GM19324 (cell line): Measurements from ENCODE around the gene BSPRY.
"Not testable (repeated sequence)": the region's sequence is repeated elsewhere in the genome, so short reads cannot be mapped to it uniquely, and the experiment has no call there.

Experiments used
- ATAC-seq: cut with Tn5 transposase; IDR thresholded peaks from one replicate; pipeline ENCODE4 v1.9.1; 2021; ENCODE audit warnings: mild to moderate bottlenecking, moderate library complexity; ENCODE audit not compliant: unreplicated experiment, low FRiP score

The BSPRY gene

DNA sequence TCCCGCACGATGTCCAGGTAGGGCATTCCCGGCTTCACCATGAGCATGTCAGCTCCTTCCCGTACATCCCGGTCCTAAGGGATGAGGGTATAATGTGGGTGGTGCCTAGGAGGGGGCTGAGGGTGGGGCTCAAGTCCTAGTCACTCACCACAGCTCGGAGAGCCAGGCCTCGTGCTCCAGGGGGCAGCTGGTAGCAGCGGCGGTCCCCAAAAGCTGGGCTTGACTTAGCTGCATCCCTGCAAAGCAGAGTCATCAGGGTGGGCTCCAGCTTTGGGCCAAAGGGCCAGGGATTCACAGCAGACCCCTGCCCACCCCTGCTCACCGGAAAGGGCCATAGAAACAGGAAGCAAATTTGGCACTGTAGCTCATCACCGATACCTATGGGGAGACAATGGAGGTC is 40.1 kb downstream of the BSPRY start:
- no peak for ATAC-seq

DNA sequence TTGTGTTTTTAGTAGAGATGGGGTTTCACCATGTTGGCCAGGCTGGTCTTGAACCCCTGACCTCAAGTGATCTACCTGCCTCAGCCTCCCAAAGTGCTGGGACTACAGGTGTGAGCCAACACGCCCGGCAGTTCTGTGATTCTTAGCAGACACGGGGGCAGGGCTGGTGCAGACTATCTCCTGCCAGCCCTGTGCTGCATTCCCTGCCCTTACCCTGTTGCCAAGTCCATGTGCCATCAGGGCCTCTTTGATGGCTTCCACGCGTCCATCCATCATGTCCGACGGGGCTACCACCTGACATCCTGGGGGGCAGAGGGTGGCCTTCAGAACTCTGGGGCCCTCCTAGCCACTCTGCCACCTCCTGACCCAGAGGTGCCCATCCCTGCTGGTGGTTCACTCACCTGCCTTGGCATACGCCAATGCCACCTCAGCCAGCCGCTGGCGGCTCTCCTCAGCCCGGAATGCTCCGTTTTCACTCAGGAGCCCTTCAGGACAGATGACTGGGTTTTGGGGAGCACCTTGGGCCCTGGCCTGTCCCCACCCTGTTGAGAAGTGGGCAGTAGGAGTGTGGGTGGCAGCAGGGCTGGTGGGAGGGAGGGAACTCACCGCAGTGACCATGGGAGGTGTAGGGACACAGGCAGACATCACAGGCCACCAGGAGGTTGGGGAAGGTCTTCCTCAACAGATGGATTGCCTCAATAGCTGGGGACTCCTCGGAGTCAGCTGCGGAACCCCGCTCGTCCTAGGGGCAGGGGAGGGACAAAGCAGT is 41.0 kb downstream of the BSPRY start:
- no peak for ATAC-seq

DNA sequence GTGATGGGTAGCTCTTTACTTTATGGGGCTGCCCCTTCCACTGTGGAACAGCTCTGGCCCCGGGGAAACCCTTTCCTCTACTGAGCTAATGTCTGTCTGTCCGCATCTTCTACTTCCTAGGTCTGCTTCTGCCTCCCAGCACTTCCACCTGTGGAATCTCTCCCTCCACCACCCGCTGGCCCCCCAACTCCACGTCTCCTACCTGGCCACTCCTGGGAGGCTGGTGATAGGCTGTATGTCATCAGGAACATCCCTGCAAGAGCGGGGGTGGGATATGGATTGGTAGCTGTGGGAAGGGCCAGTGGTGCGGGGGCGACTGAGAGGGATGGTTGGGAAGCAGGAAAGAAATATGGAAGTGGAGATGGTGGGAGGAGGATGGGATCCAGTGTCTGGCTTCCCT is 42.6 kb downstream of the BSPRY start:
- ATAC-seq: no peak

DNA sequence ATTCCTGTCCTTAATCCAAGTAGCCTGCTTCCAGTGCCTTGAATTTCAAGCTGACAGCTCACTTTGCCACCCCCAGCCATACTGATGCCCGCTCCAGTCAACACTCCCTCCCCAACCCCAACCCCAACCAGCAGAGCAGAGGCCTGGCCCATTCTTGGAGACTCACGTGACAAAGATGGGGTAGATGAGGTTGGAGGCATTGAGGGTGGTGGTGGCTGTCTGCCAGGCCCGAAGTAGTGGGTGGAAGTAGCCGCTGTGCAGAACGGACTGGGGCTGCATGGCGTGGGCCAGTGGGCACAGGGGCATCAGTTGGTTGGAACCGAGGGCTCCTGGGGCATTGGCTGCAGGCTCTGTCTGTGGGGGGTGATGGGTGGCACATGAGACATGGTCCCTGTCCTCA is 43.9 kb downstream of the BSPRY start:
- no peak for ATAC-seq

DNA sequence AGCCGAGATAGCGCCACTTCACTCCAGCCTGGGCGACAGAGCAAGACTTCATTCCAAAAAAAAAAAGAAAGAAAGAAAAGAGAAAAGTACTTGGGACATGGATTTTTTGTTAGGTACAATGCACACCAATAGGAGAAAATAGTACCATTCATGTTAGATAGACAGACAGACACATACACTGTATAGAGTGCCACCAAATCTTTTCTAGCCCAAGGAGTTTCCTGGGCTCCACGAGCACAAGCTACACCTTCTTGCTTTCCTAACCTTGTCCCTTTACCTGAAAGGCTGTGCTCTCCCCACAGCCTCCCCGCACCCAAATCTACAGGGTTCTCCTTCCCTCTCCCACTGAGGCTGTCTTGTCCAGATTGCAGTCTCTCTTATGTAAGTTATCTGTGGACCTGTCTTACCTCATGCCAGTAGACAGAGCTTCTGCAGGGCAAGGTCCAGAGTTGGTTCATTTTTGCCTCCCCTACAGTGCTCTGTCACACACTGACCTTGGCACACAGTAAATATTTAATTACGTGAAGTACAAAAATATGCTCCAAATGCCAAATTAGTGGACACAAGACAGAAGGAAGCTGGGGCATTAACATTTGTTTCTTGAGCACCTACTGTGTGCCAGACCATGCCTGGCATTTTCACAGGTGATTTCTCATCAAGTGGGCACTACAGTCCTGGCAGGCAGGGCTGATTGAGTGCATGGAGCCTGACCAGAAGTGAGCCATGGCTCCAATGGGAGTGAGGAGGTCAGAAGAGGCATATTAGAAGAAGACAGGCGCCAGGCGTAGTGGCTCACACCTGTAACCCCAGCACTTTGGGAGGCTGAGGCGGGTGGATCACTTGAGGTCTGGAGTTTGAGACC is 45.9 kb downstream of the BSPRY start:
- ATAC-seq: no peak

DNA sequence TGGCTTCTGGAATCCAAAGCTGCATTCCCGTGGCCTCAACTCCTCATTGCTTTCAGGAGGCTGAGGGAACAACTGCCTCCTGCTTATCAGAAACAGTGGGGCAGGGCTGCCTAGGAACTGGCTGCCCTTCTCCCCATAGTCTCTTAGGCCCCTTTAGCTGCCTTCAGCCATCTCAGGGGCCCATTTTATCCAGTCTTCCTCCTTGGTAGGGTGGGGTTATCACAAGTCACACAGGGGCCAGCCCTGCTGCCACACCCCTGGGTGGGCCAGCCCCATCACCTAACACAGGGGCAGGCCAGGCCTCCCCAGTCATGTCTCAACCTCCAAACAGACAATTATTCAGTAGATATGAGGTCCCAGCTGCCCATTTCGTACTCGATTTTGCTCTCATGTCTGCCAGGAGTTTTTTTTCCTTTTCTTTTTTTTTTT is 47.9 kb downstream of the BSPRY start:
- no peak for ATAC-seq

DNA sequence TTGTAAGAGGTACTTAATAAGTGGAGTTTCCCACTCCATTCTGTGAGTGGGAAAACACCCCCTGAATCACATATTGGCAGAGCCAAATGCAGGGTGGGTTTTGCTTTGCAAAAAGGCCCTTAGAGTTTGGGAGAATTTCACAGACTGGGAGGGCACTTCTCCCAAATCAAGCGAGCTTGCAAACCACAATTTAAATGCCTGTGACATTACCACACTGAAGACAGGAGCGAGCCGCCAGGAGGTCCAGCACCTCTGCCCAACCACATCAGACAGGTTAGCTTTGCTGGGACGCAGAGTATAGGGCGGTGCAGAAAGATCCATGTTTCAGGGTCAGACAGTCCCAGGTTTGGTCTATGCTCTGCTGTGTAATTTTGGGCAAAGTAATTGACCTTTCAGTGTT is 49.5 kb downstream of the BSPRY start:
- ATAC-seq: no peak

DNA sequence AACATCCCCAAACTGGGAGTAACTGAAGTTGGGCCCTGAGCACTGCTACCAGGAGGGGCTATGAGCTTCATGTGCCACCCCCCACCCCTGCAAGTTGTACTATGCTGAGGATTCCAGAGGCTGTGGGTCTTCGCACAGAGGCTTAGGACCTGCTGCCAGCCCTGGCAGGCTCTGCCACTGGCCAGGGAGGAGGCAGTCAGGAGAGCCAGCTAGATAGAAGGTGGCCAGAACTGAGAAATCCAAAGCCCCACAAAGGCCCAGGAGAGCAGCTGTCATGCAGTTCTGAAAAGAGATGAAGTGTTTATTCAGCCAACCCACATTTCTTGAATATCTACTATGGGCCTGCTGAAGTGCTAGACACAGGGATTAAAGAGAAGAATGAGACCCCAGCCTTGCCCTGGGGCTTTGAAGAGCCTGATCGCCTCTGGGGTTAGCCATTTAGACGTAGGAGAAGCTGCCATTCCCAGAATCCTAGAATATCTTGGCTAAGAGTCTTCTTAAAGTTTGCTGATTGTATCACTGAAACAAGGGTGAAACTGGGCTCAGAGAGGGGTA is 50.4 kb downstream of the BSPRY start:
- ATAC-seq: no peak

DNA sequence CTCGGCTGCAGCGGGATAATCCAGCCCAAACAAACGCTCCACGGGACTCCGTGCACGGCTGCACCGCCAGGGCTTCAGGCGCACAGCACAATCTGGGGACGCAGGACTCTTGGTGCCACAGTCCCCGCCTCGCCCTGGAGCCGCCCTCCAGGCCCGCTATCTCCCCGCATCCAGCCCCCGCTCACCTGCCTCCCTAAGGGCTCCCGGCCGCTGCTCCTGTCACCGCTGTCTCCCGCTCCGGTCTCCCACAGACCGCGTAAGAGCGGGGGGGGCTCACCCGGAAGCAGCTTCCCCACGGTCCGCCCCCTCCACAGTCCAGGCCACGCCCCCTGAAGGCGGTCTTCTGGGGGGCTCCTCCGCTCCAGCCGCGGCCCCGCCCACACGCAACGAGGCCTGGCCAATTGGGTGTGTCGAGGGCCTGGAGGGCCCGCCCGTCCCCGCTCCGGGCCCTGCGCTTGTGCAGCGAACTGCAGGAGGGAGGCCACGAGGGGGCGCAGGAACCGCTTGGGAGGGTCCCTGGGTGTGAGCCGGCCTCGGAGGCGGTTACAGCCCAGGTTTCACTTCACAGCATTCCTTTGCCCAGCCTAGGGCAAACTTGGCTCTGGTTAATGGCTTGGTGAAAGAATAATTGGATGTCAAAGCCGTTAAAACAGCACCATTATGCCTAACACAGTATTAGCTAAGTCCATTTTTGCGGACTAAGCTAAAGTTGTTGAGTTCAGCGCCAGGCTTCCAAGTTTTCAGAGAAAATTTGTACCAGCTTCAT is 51.9 kb downstream of the BSPRY start, which contains the start of gene ALAD:
Gene ALAD, minus strand, starts transcription at position 258 of the 766 bp plus-strand sequence. CDS start 7,725 bp downstream, outside the sequence.
- ATAC-seq: peak; percentile 100

DNA sequence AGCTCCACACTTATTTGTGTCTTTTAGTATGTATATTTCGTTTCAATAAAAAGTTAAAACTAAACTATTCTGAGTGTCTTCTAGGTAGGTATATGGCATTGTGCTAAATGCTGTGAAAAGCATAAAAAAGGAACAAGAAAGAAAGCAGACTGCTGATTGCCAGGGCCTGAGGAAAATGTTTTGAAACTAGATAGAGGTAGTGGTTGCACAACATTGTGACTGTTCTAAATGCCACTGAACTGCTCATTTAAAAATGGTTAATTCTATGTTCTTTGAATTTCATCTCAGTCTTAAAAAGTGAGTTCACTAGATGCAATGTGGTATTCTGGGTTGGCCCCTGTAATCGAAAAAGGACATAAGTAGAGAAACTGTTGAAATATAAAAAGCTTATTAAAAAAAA is 54.3 kb downstream of the BSPRY start:
- no peak for ATAC-seq

DNA sequence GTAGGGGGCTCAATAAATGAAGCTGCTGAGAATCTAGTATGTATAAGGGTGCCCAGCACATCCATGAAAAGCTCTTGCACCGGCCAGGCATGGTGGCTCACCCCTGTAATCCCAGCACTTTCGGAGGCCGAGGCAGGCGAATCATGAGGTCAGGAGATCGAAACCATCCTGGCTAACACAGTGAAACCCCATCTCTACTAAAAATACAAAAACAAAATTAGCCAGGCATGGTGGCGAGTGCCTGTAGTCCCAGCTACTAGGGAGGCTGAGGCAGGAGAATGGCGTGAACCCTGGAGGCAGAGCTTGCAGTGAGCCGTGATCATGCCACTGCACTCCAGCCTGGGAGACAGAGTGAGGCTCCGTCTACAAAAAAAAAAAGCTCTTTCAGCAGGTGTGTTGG is 57.0 kb downstream of the BSPRY start:
- not testable (repeated sequence) for ATAC-seq

DNA sequence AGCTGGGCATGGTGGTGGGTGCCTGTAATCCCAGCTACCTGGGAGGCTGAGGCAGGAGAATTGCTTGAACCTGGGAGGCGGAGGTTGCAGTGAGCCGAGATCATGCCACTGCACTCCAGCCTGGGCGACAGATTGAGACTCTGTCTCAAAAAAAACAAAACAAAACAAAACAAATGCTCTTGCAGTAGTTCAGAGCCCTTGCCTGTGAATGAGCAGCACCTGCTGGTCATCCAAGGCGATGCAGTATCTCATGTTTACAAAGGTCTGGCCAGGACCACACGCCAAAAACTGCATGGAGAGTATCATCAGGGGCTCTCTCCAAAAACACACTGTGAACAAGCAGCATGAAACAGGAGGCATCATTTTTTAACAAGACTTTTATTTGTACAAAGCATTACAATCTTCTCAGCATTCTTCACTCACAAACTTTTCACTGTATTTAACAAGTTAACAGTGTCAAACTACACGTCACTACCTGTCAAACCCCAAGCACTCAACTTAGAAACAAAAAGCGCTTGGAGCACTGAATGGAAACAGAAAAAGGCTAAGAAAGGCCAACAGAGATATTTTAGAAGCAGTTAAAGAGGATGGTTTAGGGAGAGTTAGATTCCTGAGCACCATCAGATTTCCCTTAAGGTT is 57.7 kb downstream of the BSPRY start:
- ATAC-seq: not testable (repeated sequence)

DNA sequence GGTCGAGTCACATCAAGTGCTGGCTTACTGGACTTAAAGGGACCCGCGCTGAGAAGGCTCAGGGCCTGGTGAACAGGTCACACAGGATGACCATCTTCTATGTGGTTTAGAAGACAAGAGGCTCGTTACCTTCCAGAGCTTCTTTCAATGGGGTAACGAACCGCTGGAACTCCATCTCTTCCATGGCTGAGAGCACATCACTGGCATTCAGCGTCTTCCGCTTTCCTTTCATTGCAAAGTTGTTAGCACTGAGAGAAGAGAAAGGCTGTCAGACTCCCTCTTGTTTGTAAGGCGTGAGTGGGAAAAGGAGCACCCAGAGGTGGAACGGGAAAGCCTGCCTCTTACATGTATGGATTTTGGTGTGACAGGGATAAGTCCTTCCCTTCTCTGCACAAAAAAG is 60.1 kb downstream of the BSPRY start:
- ATAC-seq: no peak

DNA sequence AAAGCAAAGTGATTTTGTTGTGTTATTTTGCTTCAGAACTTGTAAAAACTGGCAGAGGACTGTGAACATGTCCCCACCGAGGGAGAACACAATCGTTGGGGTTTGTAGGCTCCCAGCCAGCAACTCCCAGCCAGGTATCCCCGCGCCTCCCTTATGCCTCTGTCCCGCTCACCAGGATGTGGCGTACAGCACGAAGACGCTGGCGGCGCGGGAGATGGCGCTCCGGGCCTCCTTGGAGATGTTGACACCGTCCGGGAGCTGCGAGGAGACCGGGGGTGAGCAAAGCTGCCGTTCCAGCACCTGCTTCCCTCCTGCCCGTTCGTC is 60.5 kb downstream of the BSPRY start:
- ATAC-seq: no peak

DNA sequence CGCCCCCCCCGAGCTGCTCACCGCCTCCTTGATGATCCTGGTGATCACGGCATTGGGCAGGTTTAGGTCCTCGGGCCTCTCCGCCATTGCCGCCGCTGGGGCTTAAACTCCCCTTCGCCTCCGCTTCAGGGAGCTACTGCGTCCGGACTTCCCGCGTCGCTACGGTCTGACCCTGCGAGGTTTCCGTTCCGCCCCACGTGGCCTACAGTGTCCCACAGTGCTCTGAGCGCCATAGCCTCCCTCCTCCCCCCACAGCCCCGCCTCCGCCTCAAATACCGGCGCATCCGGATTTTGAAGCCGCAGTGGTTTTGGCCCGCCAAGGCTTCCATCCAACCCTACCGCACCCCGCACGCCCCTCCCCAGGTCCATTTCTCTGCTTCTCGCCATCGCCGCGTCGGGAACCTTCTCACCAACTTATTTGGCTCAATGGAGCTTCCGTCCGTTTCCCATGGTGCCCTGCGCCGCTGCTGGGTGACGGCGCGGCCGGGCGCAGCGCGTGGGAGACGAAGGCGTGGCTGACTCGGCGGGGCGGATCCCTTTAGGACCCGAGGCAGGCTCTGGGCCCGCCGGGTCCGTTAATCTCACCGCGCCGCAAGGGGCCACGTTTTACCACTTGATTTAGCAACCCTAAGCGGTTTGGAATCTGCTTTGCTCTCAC is 61.0 kb downstream of the BSPRY start, which contains the start of the genes C9orf43 and POLE3:
Gene C9orf43, plus strand, starts transcription at position 541 of the 658 bp plus-strand sequence. CDS start 2,747 bp downstream, outside the sequence.
Gene POLE3, minus strand, starts transcription at position 469 of the 658 bp plus-strand sequence. Its CDS starts 382 bp downstream, at position 87.
- ATAC-seq: peak; percentile 95

DNA sequence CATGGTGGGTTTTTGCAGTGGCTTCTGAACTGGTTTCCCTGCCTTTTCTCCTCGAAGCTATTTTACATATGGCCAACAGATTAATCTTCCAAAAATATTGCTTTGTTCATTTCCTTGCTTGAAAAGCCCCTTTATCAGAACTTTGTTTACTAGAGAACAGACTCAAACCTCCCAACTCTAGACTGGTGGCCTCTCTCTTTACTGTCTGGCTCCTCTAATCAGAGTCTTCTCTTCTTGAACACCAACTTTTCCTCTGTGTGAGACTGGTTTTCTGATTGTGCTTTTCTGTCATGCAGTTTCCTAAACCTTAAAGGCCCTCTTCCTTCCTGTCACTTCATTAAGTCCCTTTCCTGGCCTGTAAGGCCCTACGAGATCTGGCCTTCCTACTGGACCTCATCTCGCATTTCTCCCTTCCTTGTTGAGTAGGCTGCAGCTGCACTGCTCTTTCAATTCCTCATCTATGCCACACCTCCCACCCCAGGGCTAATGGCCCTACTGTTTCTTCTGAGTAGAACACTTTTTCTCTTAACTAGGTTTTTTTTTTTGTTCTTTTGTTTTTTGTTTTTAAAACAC is 66.9 kb downstream of the BSPRY start:
- peak; percentile 97 for ATAC-seq

DNA sequence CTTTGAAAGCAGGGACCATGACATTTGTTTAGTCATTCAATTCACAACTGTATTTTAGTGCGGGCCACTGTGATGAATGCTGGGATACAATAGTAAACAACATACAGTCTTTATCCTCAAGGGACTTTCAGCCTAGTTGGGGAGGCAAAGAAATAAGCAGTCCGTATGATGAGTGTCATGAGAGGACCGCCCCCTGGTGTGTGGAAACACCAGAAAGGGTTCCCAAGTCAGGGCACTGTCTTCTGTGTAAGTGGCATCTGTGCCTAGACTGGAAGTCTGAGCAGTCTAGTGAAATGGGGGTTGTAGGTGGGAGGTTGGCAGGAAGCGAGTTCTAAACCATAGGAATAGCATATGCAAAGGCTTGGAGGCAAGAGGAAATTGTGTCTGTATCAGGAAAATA is 68.0 kb downstream of the BSPRY start:
- no peak for ATAC-seq
